ENCODE data around the gene KANTR.

The KANTR gene

DNA sequence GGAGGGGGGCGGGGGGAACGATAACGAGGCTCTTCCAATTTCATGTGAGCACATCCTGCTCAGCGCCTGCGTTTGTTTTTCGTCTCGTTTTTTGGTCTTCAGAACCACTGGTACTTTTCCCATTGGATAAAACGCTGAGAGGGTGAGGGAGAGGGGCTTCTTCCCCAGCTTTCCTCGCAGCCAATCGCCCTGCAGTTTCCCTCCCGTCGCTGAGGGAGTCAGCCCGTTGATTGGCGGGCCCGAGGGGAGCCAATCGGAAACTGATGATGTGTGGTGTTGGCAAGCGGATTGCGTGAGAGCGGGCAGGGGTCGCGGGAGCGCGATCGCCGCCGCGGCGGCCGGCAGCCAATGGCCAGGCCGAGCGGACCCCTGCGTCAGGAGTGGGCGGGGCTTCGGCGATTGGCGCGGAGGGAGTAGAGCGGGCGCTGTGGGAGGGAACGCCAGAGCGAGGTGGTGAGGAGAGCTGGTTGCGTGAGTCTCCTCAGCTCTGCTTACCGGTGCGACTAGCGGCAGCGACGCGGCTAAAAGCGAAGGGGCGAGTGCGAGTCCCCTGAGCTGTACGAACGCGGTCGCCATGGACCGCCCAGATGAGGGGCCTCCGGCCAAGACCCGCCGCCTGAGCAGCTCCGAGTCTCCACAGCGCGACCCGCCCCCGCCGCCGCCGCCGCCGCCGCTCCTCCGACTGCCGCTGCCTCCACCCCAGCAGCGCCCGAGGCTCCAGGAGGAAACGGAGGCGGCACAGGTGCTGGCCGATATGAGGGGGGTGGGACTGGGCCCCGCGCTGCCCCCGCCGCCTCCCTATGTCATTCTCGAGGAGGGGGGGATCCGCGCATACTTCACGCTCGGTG, 11.8 kb upstream of the KANTR start, which contains the start of gene TSPYL2:
Gene TSPYL2, plus strand, starts transcription at position 443 of the 848 bp plus-strand sequence. Its CDS starts 132 bp downstream, at position 575.
- DNase-seq (ENCODE audit: low read depth, low spot score) = peak; percentile 100

DNA sequence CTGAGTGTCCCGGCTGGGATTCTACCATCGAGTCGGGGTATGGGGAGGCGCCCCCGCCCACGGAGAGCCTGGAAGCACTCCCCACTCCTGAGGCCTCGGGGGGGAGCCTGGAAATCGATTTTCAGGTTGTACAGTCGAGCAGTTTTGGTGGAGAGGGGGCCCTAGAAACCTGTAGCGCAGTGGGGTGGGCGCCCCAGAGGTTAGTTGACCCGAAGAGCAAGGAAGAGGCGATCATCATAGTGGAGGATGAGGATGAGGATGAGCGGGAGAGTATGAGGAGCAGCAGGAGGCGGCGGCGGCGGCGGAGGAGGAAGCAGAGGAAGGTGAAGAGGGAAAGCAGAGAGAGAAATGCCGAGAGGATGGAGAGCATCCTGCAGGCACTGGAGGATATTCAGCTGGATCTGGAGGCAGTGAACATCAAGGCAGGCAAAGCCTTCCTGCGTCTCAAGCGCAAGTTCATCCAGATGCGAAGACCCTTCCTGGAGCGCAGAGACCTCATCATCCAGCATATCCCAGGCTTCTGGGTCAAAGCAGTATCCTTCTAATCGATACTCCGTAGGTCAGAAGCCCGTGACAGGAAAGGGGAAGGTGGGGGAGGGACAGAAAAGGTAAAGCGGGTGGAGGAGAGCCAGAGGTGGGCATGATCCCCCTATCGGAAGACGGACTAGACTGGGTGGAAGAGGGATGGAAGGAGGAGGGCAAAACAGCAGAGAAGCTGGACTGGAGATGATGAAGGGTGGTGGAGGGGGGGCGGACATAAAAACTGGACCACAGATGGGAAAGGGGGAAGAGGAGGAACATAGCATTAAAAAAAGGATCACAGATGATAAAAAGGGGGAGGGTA, 10.9 kb upstream of the KANTR start:
- DNase-seq (ENCODE audit: low read depth, low spot score) = no peak

DNA sequence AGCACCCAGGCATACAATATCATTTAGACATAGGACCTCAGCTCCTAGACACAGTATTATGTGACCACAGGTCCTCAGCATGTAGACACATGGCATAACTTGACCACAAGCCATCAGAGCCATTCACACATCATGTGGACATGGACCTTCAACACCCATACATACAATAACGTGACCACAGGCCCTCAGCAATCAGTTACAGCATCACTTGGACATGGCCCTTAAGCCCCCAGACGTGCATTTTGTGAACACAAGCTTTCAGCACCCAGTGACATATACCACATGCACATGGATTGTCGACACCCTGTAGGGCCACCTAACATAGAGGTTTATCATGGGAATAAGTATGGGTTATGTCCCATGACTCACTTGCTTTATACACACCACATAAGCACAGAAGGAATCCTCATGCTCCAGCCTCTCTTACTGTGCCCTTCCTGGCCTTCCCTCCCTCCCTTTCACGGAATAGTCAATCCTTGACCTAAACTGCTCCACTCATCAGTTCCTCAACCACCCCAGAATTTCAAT, 9.8 kb upstream of the KANTR start:
- DNase-seq (ENCODE audit: low read depth, low spot score) = no peak

DNA sequence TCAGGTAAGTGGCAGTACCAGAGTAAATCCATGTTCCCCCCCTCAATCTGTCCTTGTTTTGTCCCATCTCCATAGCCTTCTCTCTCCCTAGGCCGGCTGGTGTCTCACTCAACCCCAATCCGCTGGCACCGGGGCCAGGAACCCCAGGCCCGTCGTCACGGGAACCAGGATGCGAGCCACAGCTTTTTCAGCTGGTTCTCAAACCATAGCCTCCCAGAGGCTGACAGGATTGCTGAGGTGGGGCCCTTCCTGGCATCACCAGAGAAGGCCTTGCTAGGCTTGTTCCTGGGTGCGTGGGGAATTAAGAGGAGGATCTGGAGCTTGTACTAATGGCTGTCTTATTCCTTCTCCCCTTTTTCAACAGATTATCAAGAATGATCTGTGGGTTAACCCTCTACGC, 9.1 kb upstream of the KANTR start:
- DNase-seq (ENCODE audit: low read depth, low spot score) = no peak

DNA sequence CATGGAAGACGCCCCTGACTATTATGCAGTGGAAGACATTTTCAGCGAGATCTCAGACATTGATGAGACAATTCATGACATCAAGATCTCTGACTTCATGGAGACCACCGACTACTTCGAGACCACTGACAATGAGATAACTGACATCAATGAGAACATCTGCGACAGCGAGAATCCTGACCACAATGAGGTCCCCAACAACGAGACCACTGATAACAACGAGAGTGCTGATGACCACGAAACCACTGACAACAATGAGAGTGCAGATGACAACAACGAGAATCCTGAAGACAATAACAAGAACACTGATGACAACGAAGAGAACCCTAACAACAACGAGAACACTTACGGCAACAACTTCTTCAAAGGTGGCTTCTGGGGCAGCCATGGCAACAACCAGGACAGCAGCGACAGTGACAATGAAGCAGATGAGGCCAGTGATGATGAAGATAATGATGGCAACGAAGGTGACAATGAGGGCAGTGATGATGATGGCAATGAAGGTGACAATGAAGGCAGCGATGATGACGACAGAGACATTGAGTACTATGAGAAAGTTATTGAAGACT, 8.2 kb upstream of the KANTR start:
- DNase-seq (ENCODE audit: low read depth, low spot score) = no peak

DNA sequence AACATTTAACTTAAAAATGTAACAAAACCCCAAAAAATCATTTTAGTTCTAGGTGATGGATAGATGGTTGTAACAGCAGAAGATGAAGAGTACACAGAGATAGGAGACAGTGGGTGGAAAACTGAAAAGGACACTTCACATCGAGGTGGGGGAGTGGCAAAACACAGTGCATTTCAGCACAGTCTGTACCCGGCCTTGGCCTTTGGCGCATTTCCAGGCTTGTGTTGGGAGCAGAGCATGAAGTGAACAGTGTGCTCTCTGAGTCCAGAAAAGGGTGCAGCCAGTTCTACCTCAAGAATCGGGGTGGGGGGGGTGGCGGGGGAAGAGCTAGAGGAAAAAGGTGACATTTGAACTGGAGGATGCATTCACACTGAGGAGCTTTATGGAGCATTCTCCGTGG, 7.5 kb upstream of the KANTR start:
- DNase-seq (ENCODE audit: low read depth, low spot score) = no peak

DNA sequence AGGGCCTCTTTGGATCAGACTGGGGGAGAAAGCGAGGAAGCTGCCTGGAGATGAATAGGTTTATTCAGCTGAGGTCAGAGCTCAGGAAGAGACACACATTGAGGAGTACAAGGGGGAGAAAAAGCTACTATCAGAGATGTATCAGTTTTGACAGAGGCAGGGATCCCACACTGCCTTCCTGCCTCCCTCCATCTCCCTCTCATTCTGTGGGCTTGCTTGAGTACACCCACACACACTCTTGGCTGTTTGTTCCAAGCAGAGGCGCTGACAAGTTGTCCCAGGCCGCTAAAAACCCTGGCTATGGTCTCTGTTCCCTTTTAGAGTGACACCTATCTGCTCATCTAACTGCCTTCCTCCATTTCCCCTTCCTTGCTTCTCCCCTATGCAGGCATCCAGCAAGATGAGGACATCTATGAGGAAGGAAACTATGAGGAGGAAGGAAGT, 6.5 kb upstream of the KANTR start:
- no peak for DNase-seq (ENCODE audit: low read depth, low spot score)

DNA sequence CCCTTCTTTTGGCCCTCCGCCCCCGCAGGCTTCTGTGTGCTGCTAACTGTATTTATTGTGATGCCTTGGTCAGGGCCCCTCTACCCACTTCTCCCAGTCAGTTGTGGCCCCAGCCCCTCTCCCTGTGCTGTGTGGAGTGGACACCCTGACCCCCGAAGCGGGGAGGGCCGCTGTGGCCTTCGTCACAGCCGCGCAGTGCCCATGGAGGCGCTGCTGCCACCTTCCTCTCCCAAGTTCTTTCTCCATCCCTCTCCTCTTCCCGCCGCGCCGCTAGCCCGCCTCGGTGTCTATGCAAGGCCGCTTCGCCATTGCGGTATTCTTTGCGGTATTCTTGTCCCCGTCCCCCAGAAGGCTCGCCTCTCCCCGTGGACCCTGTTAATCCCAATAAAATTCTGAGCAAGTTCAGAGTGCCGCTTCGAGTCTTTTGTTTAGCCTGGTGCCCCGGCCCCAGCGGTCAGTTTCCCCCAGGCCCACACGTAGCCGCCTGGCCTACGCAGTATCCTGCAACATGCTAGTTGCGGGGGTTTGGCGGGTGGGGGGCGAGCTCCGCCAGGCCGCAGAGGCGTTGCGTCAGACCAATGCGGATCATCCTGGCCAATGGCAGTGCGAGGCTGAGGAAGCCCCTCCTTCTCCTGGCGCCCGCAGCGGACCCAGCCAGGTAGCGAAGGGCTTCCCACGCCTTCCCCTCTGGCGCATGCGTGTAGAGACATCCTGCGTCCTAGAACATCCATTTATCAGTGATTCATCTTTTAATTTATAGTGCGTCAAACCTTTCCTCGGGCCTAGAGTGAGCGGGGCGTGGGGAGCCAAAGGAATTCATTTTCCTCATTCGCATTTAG, 5.6 kb upstream of the KANTR start:
- DNase-seq (ENCODE audit: low read depth, low spot score) = peak; percentile 96

DNA sequence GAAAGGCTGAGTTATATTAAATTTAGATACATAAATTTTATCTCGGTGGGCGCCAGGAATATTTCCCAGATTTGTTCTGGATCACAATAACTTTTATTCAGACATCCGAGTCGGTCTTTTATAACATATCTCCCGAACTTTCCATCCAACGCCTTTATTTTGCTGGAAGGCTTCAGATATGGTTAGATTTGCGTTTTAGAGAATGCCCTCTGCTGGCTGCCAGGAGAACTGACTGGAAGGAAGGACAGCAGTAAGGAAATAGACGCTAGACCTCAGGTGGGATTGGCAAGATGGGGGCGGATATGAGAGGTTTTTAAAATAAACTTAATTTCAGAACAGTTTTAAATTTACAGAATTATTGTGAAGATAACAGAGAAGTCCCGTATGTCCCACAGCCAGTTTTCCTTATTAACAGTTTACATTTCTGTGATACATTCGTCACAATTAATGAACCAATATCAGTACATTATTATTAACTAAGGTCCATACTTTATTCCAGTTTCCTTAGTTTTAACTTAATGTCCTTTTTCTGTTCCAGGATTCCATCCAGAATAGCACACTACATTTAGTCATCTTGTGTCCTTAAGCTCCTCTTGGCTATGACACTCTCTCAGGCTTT, 4.6 kb upstream of the KANTR start:
- peak; percentile 72 for DNase-seq (ENCODE audit: low read depth, low spot score)

DNA sequence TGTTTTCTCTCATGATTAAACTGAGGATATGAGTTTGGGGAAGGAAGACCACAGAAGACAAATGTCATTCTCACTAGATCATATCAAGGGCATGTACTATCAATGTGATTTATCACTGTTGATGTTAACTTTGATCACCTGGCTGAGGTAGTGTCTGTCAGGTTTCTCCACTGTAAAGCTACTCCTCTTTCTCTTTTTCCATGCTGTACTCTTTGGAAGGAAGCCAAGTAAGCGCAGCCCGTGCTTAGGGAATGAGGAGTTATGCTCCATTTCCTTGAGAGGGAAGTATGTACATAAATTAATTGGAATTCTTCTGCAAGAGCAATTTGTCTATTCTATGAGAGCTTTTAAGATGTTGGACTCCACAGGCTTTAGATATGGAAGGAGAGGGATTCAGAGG, 4.0 kb upstream of the KANTR start:
- no peak for DNase-seq (ENCODE audit: low read depth, low spot score)

DNA sequence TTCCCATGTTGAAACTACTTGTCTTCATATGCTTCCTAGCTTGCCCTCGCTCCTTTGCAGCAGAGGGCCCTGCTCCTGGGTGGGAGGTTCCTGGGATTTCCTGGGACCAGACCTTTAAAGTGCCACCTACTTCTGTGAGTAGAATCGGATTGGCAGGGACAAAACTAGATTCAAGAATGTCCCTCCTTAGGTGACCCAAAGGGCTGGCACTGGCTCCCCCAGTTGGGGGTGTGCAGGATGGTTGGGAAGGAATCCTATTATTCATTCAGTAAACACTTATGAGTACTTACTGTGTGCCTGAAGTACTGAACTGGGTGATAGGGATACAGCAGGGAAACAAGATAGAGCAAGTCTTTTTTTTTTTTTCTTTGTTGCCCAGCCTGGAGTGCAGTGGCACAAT, 2.6 kb upstream of the KANTR start:
- DNase-seq (ENCODE audit: low read depth, low spot score) = no peak

DNA sequence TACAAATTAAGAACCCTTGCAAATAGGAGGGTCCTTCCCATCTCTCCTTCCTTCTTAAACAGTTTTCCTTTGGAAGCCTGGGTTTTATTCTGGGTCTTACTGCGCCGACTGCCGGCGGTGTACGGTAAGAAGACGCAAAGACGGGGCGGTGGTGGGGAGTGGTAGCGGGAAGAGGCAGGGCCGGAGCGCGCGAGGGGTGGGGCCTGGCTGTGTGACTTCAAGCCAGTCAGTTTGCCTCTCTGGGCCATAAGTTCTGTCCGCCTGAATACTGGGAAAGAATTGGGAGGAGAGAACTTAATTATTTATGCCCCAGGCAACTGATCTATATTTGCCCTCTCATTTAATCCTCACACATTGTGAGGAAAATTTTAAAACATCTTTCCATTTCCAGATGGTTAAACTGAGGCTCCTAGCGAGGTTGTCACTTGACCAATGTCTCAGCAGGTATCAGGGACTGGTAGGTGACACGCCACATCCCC, 726 bp upstream of the KANTR start:
- DNase-seq (ENCODE audit: low read depth, low spot score) = peak; percentile 96

DNA sequence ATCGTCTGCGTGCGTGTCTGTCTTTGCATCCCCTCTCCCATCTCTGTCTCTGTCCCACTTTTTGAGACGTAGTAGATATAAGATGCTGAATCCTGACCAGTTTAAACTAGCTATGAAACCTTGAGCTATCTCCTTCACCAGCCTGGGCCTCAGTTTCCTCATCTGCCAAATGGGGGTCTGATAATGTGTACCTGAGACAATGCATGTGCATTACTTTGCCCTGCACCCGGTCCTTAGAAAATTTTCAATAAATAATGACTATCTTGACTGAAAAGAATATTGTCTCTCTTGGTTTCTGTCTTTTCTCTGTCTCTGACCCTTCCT, 602 bp downstream of the KANTR start:
- no peak for DNase-seq (ENCODE audit: low read depth, low spot score)

DNA sequence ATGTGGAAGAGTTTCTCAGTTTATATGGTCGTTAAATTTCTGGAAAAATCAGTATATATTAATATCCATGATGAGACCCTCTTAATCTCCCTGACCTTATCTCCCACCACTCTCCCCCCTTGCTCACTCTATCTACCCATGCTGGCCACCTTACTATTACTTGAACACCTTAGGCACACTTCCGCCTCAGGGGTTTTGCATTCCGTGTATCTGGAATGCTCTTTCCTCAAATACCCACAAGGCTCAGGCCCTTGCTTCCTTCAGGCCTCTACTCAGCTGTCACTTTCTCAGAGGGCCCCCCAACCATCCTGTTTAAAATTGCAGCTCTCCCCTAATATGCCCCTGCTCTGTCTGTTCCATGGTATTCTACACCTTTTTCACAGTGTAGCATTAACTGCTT, 1.9 kb downstream of the KANTR start:
- peak; percentile 64 for DNase-seq (ENCODE audit: low read depth, low spot score)

DNA sequence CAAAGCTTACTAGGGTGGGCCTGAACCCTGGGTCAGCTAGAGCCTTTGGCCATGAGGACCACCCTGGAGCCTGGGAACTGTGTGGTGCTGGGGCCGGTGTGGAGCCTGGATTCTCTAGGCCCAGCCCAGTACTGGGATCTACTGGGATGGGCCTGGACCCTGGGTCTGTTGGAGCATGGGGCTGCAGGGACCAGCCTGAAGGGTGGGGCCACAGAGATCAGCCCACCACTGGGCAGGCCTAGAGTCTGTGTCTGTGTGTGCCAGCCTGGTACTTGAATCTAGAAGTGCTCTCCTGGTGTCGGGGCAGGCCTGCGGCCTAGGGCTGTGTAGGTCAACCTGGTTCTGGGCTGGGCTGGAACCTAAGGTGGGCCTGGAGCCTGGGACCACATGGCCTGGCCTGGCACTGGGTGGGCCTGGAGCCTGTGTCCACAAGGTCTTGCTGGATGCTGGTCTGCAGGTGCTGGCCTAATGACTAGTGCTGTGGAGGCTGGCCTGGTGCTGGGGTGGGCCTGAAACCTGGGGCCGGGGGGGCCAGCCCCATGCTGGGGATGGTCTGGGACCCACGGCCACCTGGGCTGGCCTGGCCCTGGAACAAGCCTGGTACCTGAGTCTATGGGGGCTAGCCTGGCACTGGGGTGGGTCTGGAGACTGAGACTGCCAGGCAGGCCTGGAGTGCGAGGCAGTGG, 21.1 kb downstream of the KANTR start:
- no peak for DNase-seq (ENCODE audit: low read depth, low spot score)

DNA sequence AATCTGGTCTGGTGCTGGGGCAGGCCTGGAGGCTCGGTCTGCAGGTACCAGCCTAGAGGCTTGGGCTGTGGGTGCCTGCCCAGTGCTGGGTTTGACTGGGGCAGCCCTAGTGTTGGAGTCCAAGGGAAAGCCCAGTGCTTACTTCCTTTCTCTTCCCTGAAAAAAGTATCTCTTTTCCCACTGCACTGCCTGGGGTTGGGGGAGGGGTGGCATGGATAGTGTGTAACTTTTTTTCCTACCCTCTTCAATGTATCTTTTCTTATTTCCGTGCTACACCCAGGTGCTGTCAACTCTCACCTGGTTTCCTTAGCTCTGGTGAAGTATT, 21.6 kb downstream of the KANTR start:
- no peak for DNase-seq (ENCODE audit: low read depth, low spot score)

DNA sequence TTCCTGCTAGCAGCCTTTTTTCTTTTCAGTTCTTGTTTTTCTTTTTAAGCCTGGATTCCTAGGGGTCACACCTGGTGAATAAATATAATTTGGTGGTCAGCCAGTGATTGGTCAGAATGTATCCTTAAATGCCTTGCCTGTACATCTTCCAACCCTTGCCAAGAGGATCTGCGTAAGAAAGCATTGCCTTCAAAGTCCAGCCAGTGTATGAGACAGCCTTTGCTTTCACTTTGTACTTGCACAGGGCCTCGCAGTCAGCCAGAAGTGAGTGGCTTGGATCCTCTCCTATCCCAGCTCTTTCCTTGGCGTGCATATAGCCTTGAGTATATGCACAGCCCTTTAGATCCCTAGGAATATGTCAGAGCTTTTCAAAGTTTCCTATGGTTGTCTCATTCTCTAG, 22.2 kb downstream of the KANTR start:
- no peak for DNase-seq (ENCODE audit: low read depth, low spot score)

DNA sequence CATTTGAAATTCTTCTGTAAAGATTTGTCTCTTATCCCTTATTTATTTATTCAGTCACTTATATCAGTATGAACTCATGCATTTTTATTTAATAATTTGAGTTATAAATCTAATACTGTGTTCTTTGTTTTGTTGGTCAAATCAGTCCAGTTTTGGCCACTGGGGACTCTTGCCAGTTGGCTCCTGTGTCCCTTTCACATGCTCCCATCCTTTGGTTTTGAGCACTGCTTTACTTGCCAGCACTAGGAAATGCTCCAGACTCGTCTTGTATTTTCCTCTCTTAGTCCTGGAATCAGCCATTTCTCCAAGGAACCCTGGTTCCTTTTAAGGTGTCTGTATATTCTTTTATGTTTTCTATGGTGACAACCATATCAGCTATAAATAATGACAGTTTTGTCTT, 28.1 kb downstream of the KANTR start:
- DNase-seq (ENCODE audit: low read depth, low spot score) = no peak

DNA sequence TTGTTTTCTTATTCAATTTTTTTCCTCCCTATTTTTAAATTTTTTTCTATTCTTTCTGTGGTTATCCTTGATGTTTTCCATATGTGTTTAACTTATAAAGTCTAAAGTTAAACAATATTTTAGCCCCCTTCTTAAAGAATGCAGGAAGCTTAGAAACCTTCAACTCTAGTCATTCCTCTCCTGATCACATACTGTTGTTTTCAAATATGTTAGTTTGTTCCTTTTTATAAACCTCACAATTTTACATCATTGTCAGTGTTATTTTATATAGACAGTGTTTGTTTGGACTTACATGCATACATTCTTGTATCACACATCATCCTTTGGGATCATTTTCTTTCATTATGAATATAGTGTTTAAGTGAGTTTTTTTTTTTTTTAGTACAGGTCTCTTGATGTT, 31.6 kb downstream of the KANTR start:
- DNase-seq (ENCODE audit: low read depth, low spot score) = no peak

DNA sequence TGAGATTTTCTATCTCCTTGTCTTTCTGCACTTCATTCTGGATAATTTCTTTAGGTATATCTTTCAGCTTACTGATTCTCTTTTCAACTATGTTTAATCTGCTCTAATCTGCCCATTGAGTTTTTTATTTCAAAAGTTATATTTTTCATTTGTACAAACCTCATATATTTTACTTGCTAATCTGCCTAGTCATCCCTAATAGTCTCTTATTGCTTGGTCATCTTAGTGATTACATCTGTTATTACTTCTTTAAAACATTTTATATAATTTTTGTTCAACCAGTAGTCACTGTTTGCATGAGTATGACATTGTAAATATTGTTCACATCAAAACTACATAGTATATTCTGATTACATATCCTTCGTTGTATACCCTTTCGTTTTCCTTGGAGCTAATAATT, 32.4 kb downstream of the KANTR start:
- DNase-seq (ENCODE audit: low read depth, low spot score) = no peak
